B cell (primary cell): Measurements from ENCODE around the gene SLC18B1. TPM values are rescaled to one million over a fixed set of nuclear protein-coding genes. Genes with fewer than 3 reads are reported as not detected.
"Not testable (repeated sequence)": the region's sequence is repeated elsewhere in the genome, so short reads cannot be mapped to it uniquely, and the experiment has no call there.

Source experiments
- ATAC-seq: fragments of 200-7000 bp; cut with Tn5 transposase; one replicate; pipeline ENCODE4 v1.10.0; 2021; ENCODE audit warnings: low read depth, mild to moderate bottlenecking, moderate number of reproducible peaks, moderate library complexity
- CTCF ChIA-PET: fragments of 350-600 bp; sonication (Branson Sonifier 250); formaldehyde crosslinking; loops from one replicate; lab custom pipeline; 2021; ENCODE audit warnings: antibody characterized with exemption, inconsistent platforms; lab: Charles Lee
- POLR2A ChIA-PET: fragments of 350-600 bp; sonication (Branson Sonifier 250); formaldehyde crosslinking; loops from one replicate; lab custom pipeline; 2021; ENCODE audit warnings: antibody characterized with exemption; lab: Charles Lee
- DNase-seq: peaks from one replicate; pipeline ENCODE4 v3.0.0; 2013
- H2AFZ ChIP-seq: 2 replicates; pipeline ENCODE4 v1.6.1; 2012; ENCODE audit warnings: mild to moderate bottlenecking, low read depth, low read length; ENCODE audit not compliant: insufficient read depth, poor library complexity, severe bottlenecking
- H3K27ac ChIP-seq, 2 donors: 1 replicate in 1 of 2; 2 replicates in 1 of 2; pipeline ENCODE4 v1.5.1; 2012 to 2013; ENCODE audit warnings: low read length in 2 of 2, mild to moderate bottlenecking in 2 of 2, moderate library complexity in 1 of 2
- H3K27me3 ChIP-seq, 4 experiments: fragments of 200-600 bp in 1 of 4; sonication (generic) in 1 of 4; replicated peaks in 1 of 4; 1 replicate in 2 of 4; 2 replicates in 2 of 4; pipeline versions ENCODE4 v1.6.1 to v1.7.0; 2013 to 2016; ENCODE audit warnings: low read length in 3 of 4, mild to moderate bottlenecking in 2 of 4, mixed read lengths in 1 of 4, moderate library complexity in 1 of 4; ENCODE audit not compliant: insufficient read depth in 4 of 4, control insufficient read depth in 3 of 4; ENCODE audit errors: control extremely low read depth in 1 of 4
- H3K36me3 ChIP-seq, 2 experiments: replicated peaks in 1 of 2; 1 replicate in 1 of 2; 2 replicates in 1 of 2; pipeline versions ENCODE4 v1.6.1 to v1.7.1; 2013; ENCODE audit warnings: low read length in 1 of 2; ENCODE audit not compliant: insufficient read depth in 2 of 2, control insufficient read depth in 1 of 2; ENCODE audit errors: control extremely low read depth in 1 of 2, extremely low read depth in 1 of 2
- H3K4me1 ChIP-seq, 2 donors: fragments of 200-600 bp in 1 of 2; sonication (generic) in 1 of 2; 1 replicate in 1 of 2; 2 replicates in 1 of 2; pipeline versions ENCODE4 v1.5.1 to v1.6.1; 2013 to 2017; ENCODE audit warnings: low read length in 2 of 2; ENCODE audit not compliant: control insufficient read depth in 2 of 2, insufficient read depth in 2 of 2
- H3K4me2 ChIP-seq: replicated peaks from 2 replicates; pipeline ENCODE3; 2012; ENCODE audit warnings: mild to moderate bottlenecking, low read depth, low read length; ENCODE audit not compliant: poor library complexity, severe bottlenecking
- H3K4me3 ChIP-seq, 5 experiments: fragments of 200-600 bp in 1 of 5; sonication (generic) in 1 of 5; 1 replicate in 3 of 5; 2 replicates in 2 of 5; pipeline versions ENCODE4 v1.5.1 to v1.7.0; 2011 to 2016; ENCODE audit warnings: low read length in 4 of 5, mild to moderate bottlenecking in 4 of 5, low read depth in 2 of 5, control low read depth in 1 of 5, moderate library complexity in 1 of 5; ENCODE audit not compliant: insufficient read depth in 1 of 5; ENCODE audit errors: control extremely low read depth in 1 of 5, extremely low read depth in 1 of 5
- H3K79me2 ChIP-seq: fragments of 200-600 bp; sonication (generic); one replicate; pipeline ENCODE4 v1.6.0; 2016; ENCODE audit warnings: low read length; ENCODE audit not compliant: control insufficient read depth, insufficient read depth
- H3K9ac ChIP-seq: fragments of 200-600 bp; sonication (generic); 2 replicates; pipeline ENCODE4 v1.6.1; 2017; ENCODE audit warnings: mild to moderate bottlenecking, low read length, moderate library complexity
- H3K9me3 ChIP-seq, 3 donors: one replicate each; pipeline versions ENCODE4 v1.6.1 to v1.7.1; 2013; ENCODE audit warnings: low read length in 2 of 3; ENCODE audit not compliant: control insufficient read depth in 2 of 3, insufficient read depth in 1 of 3; ENCODE audit errors: control extremely low read depth in 1 of 3
- H4K20me1 ChIP-seq: 2 replicates; pipeline ENCODE4 v1.6.0; 2012; ENCODE audit warnings: mild to moderate bottlenecking, low read length; ENCODE audit not compliant: insufficient read depth, control insufficient read depth, poor library complexity, severe bottlenecking
- H3K27ac Mint-ChIP-seq: one replicate; pipeline ENCODE4 v1.8.0; 2021; ENCODE audit warnings: mixed read lengths
- H3K27me3 Mint-ChIP-seq: one replicate; pipeline ENCODE4 v1.8.0; 2021; ENCODE audit warnings: mixed read lengths
- H3K4me1 Mint-ChIP-seq: one replicate; pipeline ENCODE4 v1.8.0; 2021; ENCODE audit warnings: mixed read lengths
- H3K4me3 Mint-ChIP-seq: one replicate; pipeline ENCODE4 v1.8.0; 2021; ENCODE audit warnings: mixed read lengths
- H3K9me3 Mint-ChIP-seq: one replicate; pipeline ENCODE4 v1.8.0; 2022; ENCODE audit warnings: mixed read lengths; ENCODE audit not compliant: insufficient read depth
- EZH2 ChIP-seq: IDR thresholded peaks from 2 replicates; pipeline ENCODE4 v1.6.1; 2012; ENCODE audit warnings: borderline replicate concordance, low read depth, mild to moderate bottlenecking, moderate library complexity, low read length; ENCODE audit not compliant: insufficient read depth, poor library complexity, severe bottlenecking
- WGBS: methylation state at CpG from one replicate; pipeline ENCODE4 v1.1.5; 2013; ENCODE audit warnings: missing lambda C conversion rate; ENCODE audit not compliant: insufficient coverage; 5-methylcytosine and 5-hydroxymethylcytosine counted together
- intact Hi-C: fragments of 100-400 bp; cut with micrococcal nuclease; formaldehyde crosslinking; loops from one replicate; pipeline ENCODE4 v1.10.0; 2022
- polyA plus RNA-seq: library from polyadenylated mRNA; depleted of rRNA; stranded (reverse); fragments of >200 nt; gene quantifications from 2 replicates; pipeline ENCODE4 v1.2.3, GENCODE V29; 2012
- total RNA-seq, 2 donors: library from RNA; stranded (reverse); fragments of 120-200 nt in 1 of 2; gene quantifications; 1 replicate in 1 of 2; 2 replicates in 1 of 2; pipeline versions ENCODE4 v1.2.3 to v1.2.4, GENCODE V29; 2013 to 2022
- TF ChIP-seq, protein P1 (sequence below): fragments of 200-600 bp; IDR thresholded peaks from one replicate; pipeline ENCODE4 v1.8.0; 2022; ENCODE audit warnings: antibody characterized with exemption, mild to moderate bottlenecking

The SLC18B1 gene
- total and polyA plus RNA-seq, 2 donors (not counting 1 experiment from before 2014, with no cell fraction given): 9.6 to 21.4 TPM

DNA sequence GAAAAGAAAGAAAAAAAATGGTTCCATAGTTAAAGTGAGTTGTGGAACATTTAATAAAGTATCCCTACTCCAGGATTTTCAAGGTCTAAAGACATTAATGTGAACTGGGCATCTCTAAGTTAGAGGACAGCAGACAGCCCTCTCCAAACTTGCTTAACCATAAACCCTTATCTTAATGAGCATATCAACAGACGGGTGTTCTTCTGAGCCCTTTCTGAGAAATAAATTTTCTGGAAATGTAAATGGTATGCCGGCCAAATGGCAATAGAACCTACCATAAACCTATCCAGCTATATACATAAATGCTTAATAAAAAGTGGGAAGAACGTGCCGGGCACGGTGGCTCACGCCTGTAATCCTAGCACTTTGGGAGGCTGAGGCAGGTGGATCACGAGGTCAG is 12.5 kb downstream of the SLC18B1 start:
- Histone ChIP-seq H3K4me2 (no peak overlapping the region), H3K27ac (no peak overlapping the region), H2AFZ (no peak overlapping the region), H3K79me2 (no peaks in the 10 kb centered on the region), H3K9ac (no peak overlapping the region), H3K4me1 (no peaks in the 10 kb centered on the region), H3K36me3 (peaks cover 6 to 26% of the 10 kb centered on the region in 2 experiments), H3K27me3 (no peaks in the 10 kb centered on the region), H3K4me3 (no peak overlapping the region), H4K20me1 (no peaks in the 10 kb centered on the region), H3K9me3 (no peaks in the 10 kb centered on the region)
- ATAC-seq: no peak
- H3K27ac Mint-ChIP-seq: no peak overlapping the region
- TF ChIP-seq EZH2: no peak
- TF ChIP-seq, protein P1, sequence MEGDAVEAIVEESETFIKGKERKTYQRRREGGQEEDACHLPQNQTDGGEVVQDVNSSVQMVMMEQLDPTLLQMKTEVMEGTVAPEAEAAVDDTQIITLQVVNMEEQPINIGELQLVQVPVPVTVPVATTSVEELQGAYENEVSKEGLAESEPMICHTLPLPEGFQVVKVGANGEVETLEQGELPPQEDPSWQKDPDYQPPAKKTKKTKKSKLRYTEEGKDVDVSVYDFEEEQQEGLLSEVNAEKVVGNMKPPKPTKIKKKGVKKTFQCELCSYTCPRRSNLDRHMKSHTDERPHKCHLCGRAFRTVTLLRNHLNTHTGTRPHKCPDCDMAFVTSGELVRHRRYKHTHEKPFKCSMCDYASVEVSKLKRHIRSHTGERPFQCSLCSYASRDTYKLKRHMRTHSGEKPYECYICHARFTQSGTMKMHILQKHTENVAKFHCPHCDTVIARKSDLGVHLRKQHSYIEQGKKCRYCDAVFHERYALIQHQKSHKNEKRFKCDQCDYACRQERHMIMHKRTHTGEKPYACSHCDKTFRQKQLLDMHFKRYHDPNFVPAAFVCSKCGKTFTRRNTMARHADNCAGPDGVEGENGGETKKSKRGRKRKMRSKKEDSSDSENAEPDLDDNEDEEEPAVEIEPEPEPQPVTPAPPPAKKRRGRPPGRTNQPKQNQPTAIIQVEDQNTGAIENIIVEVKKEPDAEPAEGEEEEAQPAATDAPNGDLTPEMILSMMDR: no peak
- no peak overlapping the region for H3K4me3 Mint-ChIP-seq
- H3K27me3 Mint-ChIP-seq: no peaks in the 10 kb centered on the region
- 100% methylated on average over 4 of the region's 7 CpGs for WGBS
- H3K4me1 Mint-ChIP-seq: no peaks in the 10 kb centered on the region
- ChIA-PET POLR2A (no interaction called here), CTCF (interaction anchor here (0.7 kb wide), 1 partner anchor 296 kb away, joined by 4 read pairs; no protein-coding TSS in a partner anchor)
- intact Hi-C loops: no loop called here
- no peak for DNase-seq
- H3K9me3 Mint-ChIP-seq: no peaks in the 10 kb centered on the region

DNA sequence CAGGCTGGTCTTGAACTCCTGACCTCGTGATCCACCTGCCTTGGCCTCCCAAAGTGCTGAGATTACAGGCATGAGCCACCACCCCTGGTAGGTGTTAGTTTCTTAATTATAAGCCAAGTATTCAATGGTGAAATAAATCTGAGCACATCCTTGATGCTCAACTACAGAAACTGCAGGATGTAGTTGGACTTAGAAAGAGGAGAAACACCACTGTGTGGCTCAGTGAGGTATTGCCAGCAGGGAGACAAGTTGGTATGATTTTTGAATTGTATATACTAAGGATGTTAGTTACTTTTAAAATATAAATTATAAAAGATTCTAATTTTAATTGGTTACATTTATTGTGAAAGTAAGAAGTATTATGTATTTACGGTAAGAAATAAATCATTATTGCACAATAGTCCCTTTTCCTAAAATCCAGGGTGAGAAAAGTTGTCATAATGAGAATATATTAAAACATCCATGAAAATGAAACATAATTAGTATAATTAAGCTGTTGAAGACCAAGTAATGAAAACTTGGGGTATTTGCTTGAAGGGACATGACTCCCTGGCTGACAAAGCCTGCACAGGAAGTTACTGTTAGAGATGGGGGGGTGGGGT is 17.6 kb downstream of the SLC18B1 start:
- no CpG with 5 or more reads among the region's 2 CpGs for WGBS
- Histone ChIP-seq H4K20me1 (no peaks in the 10 kb centered on the region), H3K4me1 (no peaks in the 10 kb centered on the region), H3K27me3 (no peaks in the 10 kb centered on the region), H3K36me3 (peaks cover 10 to 40% of the 10 kb centered on the region in 2 experiments), H3K27ac (no peak overlapping the region), H3K4me3 (no peak overlapping the region), H3K9me3 (no peaks in the 10 kb centered on the region), H3K79me2 (no peaks in the 10 kb centered on the region), H3K9ac (no peak overlapping the region), H3K4me2 (no peak overlapping the region), H2AFZ (no peak overlapping the region)
- Mint-ChIP-seq H3K4me3 (no peak overlapping the region), H3K27ac (no peak overlapping the region), H3K4me1 (no peaks in the 10 kb centered on the region), H3K27me3 (no peaks in the 10 kb centered on the region), H3K9me3 (no peaks in the 10 kb centered on the region)
- TF ChIP-seq, protein P1: peak; percentile 47
- TF ChIP-seq EZH2: no peak
- ChIA-PET POLR2A (no interaction called here), CTCF (interaction anchor here (0.9 to 3.0 kb wide), 5 partner anchors 16 to 254 kb away, joined by 3 to 7 read pairs (median 4); no protein-coding TSS in a partner anchor)
- DNase-seq (no peak), ATAC-seq (peak; percentile 36)
- intact Hi-C loops: no loop called here

DNA sequence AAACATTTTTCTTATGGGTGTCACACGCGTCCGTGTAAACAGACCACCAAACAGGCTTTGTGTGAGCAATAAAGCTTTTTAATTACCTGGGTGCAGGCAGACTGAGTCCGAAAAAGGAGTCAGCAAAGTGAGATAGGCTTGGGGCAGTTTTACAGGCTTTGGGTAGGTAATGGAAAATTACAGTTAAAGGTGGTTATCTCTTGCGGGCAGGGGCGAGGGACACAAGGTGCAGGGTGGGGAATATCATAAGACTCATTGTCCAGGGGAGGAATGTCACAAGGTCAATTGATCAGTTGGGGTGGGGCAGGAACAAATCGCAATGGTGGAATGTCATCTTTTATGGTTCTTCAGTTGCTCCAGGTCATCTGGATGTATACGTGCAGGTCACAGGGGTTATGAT is 20.6 kb downstream of the SLC18B1 start:
- H3K27ac ChIP-seq, H4K20me1 ChIP-seq, POLR2A ChIA-PET, H3K4me3 ChIP-seq, H3K4me1 Mint-ChIP-seq, H3K27me3 Mint-ChIP-seq, H3K9me3 ChIP-seq, H2AFZ ChIP-seq, H3K4me2 ChIP-seq, H3K9ac ChIP-seq, intact Hi-C loops, H3K79me2 ChIP-seq, H3K4me1 ChIP-seq, H3K27ac Mint-ChIP-seq, H3K9me3 Mint-ChIP-seq, ATAC-seq, H3K4me3 Mint-ChIP-seq, H3K27me3 ChIP-seq, DNase-seq: not testable (repeated sequence)
- peaks cover 10 to 38% of the 10 kb centered on the region in 2 experiments for H3K36me3 ChIP-seq
- CTCF ChIA-PET: interaction anchor here (1.0 kb wide), 1 partner anchor 21 kb away, joined by 4 read pairs; the partner anchor contains the start of gene SLC18B1
- WGBS: 100% methylated on average over 5 of the region's 8 CpGs
